Activated naive CD8-positive, alpha-beta T cell treated with anti-CD3 and anti-CD28 coated beads, Interleukin-2, amount 50 U/mL, for 16 hours (primary cell): ENCODE results near the gene TMEM269.

ENCODE experiments used
- DNase-seq: peaks from one replicate; pipeline ENCODE4 v3.0.0-alpha.2; 2020; ENCODE audit warnings: low read depth, low spot score

Gene TMEM269

GRCh38 chr1:42784946-42785693 is at the start of gene TMEM269:
Gene TMEM269, plus strand, starts transcription at chr1:42784991. Its CDS starts 4,903 bp downstream, at chr1:42789894.
- peak; percentile 3 for DNase-seq

GRCh38 chr1:42735056-42735455 is 49.7 kb upstream of the TMEM269 start:
- DNase-seq: no peak

- DNase-seq: no peak
Measured at GRCh38 chr1:42735477-42736105, 49.2 kb upstream of the TMEM269 start.

GRCh38 chr1:42736152-42736551 is 48.6 kb upstream of the TMEM269 start:
- DNase-seq: no peak

GRCh38 chr1:42736571-42737200 is 48.1 kb upstream of the TMEM269 start:
- DNase-seq: no peak

GRCh38 chr1:42737257-42737656 is 47.5 kb upstream of the TMEM269 start:
- no peak for DNase-seq

GRCh38 chr1:42737986-42738677 is 46.7 kb upstream of the TMEM269 start:
- DNase-seq: no peak

GRCh38 chr1:42738678-42739226 is 46.0 kb upstream of the TMEM269 start:
- DNase-seq: no peak

- DNase-seq: no peak
Measured at GRCh38 chr1:42739753-42740700, 44.8 kb upstream of the TMEM269 start, which contains the start of gene CLDN19. Gene CLDN19, minus strand, starts transcription at chr1:42740236. Its CDS starts 173 bp downstream, at chr1:42740063.

- DNase-seq: no peak
Measured at GRCh38 chr1:42740851-42741580, 43.8 kb upstream of the TMEM269 start.

GRCh38 chr1:42741706-42742105 is 43.1 kb upstream of the TMEM269 start:
- no peak for DNase-seq

- no peak for DNase-seq
Measured at GRCh38 chr1:42742141-42742540, 42.6 kb upstream of the TMEM269 start.

- DNase-seq: no peak
Measured at GRCh38 chr1:42742617-42743316, 42.0 kb upstream of the TMEM269 start.

GRCh38 chr1:42743317-42744147 is 41.3 kb upstream of the TMEM269 start:
- no peak for DNase-seq

- DNase-seq: no peak
Measured at GRCh38 chr1:42744148-42744413, 40.7 kb upstream of the TMEM269 start.

- DNase-seq: no peak
Measured at GRCh38 chr1:42745851-42746250, 38.9 kb upstream of the TMEM269 start.

- DNase-seq: no peak
Measured at GRCh38 chr1:42746436-42747105, 38.2 kb upstream of the TMEM269 start.

GRCh38 chr1:42747125-42747524 is 37.7 kb upstream of the TMEM269 start:
- no peak for DNase-seq
